NCI-H1105 treated with DMSO at 0.1 percent for 48 hours (cell line): Measurements from ENCODE around the gene ZBTB7A.
A peak's percentile ranks its signal among the peaks of the same experiment; 100 is the strongest.

Experiments
- DNase-seq: peaks from one replicate; lab custom pipeline; 2025; lab: John Stamatoyannopoulos, UW

ZBTB7A gene

GRCh38 chr19:4067396-4068046, 822 bp upstream of the ZBTB7A start:
- DNase-seq, result no peak

GRCh38 chr19:4066176-4066606, 508 bp downstream of the ZBTB7A start:
- DNase-seq, result no peak

GRCh38 chr19:4065430-4066175, 1.1 kb downstream of the ZBTB7A start:
- DNase-seq, result peak; percentile 94

- no peak for DNase-seq
Measured at GRCh38 chr19:4064496-4065260, 2.0 kb downstream of the ZBTB7A start.

GRCh38 chr19:4064149-4064495, 2.6 kb downstream of the ZBTB7A start:
- no peak for DNase-seq

GRCh38 chr19:4063369-4064148, 3.1 kb downstream of the ZBTB7A start:
- no peak for DNase-seq

GRCh38 chr19:4062419-4063368, 4.0 kb downstream of the ZBTB7A start:
- no peak for DNase-seq

- DNase-seq, result no peak
Measured at GRCh38 chr19:4061683-4062418, 4.8 kb downstream of the ZBTB7A start.

- no peak for DNase-seq
Measured at GRCh38 chr19:4061178-4061682, 5.5 kb downstream of the ZBTB7A start.

- DNase-seq, result no peak
Measured at GRCh38 chr19:4060621-4061177, 6.0 kb downstream of the ZBTB7A start.

GRCh38 chr19:4059891-4060620, 6.6 kb downstream of the ZBTB7A start:
- DNase-seq, result no peak

- DNase-seq, result no peak
Measured at GRCh38 chr19:4059453-4059871, 7.2 kb downstream of the ZBTB7A start.

- DNase-seq, result no peak
Measured at GRCh38 chr19:4058693-4059452, 7.8 kb downstream of the ZBTB7A start.

- DNase-seq, result no peak
Measured at GRCh38 chr19:4057931-4058692, 8.6 kb downstream of the ZBTB7A start.

- no peak for DNase-seq
Measured at GRCh38 chr19:4055209-4055552, 11.5 kb downstream of the ZBTB7A start.

- DNase-seq, result no peak
Measured at GRCh38 chr19:4054441-4055208, 12.1 kb downstream of the ZBTB7A start.
